HEK293T (cell line): Measurements from ENCODE around the gene PACC1.
A peak's percentile ranks its signal among the peaks of the same experiment; 100 is the strongest.

Experiments used
- CTCF ChIA-PET: fragments of 350-600 bp; formaldehyde crosslinking; extraction: SDS; loops from one replicate; lab custom pipeline; 2021; ENCODE audit warnings: antibody characterized with exemption, inconsistent platforms; lab: Yijun Ruan, JAX
- POLR2A ChIA-PET: fragments of 350-600 bp; formaldehyde crosslinking; extraction: SDS; loops from one replicate; lab custom pipeline; 2020; ENCODE audit warnings: antibody characterized with exemption, inconsistent platforms; lab: Yijun Ruan, JAX
- DNase-seq: peaks from one replicate; pipeline ENCODE4 v3.0.0; 2012; ENCODE audit warnings: mixed read lengths; ENCODE audit errors: extremely low spot score
- ARNT ChIP-seq: fragments of 450-650 bp; IDR thresholded peaks from 2 replicates; pipeline ENCODE4 v1.6.1; 2017; ENCODE audit warnings: mild to moderate bottlenecking
- BHLHE40 ChIP-seq: fragments of 450-650 bp; IDR thresholded peaks from 2 replicates; pipeline ENCODE4 v1.6.1; 2016; ENCODE audit warnings: mild to moderate bottlenecking, moderate library complexity, borderline replicate concordance
- CTBP1 ChIP-seq: fragments of 450-650 bp; IDR thresholded peaks from 2 replicates; pipeline ENCODE4 v1.6.1; 2016; ENCODE audit warnings: borderline replicate concordance
- ELF4 ChIP-seq: fragments of 450-650 bp; IDR thresholded peaks from 2 replicates; pipeline ENCODE4 v1.6.1; 2017; ENCODE audit warnings: antibody characterized with exemption
- FOXA1 ChIP-seq: fragments of 450-650 bp; IDR thresholded peaks from 2 replicates; pipeline ENCODE4 v1.6.1; 2016; ENCODE audit warnings: mild to moderate bottlenecking
- FOXK2 ChIP-seq: fragments of 450-650 bp; IDR thresholded peaks from 2 replicates; pipeline ENCODE4 v1.6.1; 2016; ENCODE audit warnings: mild to moderate bottlenecking
- FOXM1 ChIP-seq: fragments of 450-650 bp; IDR thresholded peaks from 2 replicates; pipeline ENCODE4 v1.6.1; 2017; ENCODE audit warnings: mild to moderate bottlenecking, borderline replicate concordance
- HDGF ChIP-seq: fragments of 450-650 bp; IDR thresholded peaks from 2 replicates; pipeline ENCODE4 v1.6.1; 2017; ENCODE audit warnings: antibody characterized with exemption, borderline replicate concordance
- L3MBTL2 ChIP-seq: fragments of 450-650 bp; conservative IDR thresholded peaks from 2 replicates; pipeline ENCODE4 v1.6.1; 2016; ENCODE audit warnings: mild to moderate bottlenecking
- LEF1 ChIP-seq: fragments of 450-650 bp; IDR thresholded peaks from 2 replicates; pipeline ENCODE4 v1.6.1; 2017; ENCODE audit warnings: mild to moderate bottlenecking, borderline replicate concordance
- NFRKB ChIP-seq: fragments of 450-650 bp; IDR thresholded peaks from 2 replicates; pipeline ENCODE4 v1.6.1; 2016; ENCODE audit warnings: mild to moderate bottlenecking, moderate library complexity
- SP1 ChIP-seq: fragments of 450-650 bp; IDR thresholded peaks from 2 replicates; pipeline ENCODE4 v1.6.1; 2017
- SUZ12 ChIP-seq: fragments of 450-650 bp; IDR thresholded peaks from 2 replicates; pipeline ENCODE4 v1.6.1; 2016; ENCODE audit warnings: mild to moderate bottlenecking
- TARDBP ChIP-seq: fragments of 450-650 bp; IDR thresholded peaks from 2 replicates; pipeline ENCODE4 v1.6.1; 2016
- ZNF384 ChIP-seq: fragments of 450-650 bp; IDR thresholded peaks from 2 replicates; pipeline ENCODE4 v1.6.1; 2016
- TF ChIP-seq, protein P1 (sequence below): fragments of 450-650 bp; IDR thresholded peaks from 2 replicates; pipeline ENCODE4 v1.6.1; 2016

The PACC1 gene

DNA sequence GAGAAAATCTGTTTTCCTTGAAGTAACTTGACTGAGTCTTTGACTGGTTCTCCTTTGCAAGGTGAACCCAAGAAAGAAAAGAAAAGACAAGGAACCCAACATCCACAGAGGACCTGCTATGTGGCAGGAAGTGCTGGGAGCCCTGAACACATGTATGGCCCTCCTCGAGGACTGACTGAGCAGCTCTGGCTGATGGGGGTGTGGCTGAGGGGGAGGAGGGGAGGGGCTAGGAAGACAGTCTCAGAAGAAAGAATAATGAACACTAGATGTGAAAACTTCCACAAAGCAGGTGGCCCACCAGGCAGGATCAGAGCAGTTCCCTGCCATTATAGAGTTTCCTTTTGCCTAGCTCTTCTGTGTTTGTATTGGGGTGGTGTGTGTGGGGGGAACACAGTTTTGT, 44.1 kb upstream of the PACC1 start:
- CTCF ChIA-PET: no interaction called here
- TF ChIP-seq ZNF384 (no peak), L3MBTL2 (peak; percentile 33; the same call in 1 of the 2 replicates)
- POLR2A ChIA-PET: no interaction called here

GRCh38 chr1:212457740-212458338, 43.2 kb upstream of the PACC1 start:
- ChIA-PET CTCF (interaction anchor here (0.5 to 1.5 kb wide), 12 partner anchors 9 to 777 kb away, joined by 3 to 6 read pairs (median 4); no protein-coding TSS in a partner anchor), POLR2A (no interaction called here)
- no peak for TF ChIP-seq FOXM1
- no peak for TF ChIP-seq TARDBP
- TF ChIP-seq FOXA1: no peak
- no peak for TF ChIP-seq HDGF
- no peak for TF ChIP-seq SP1
- no peak for TF ChIP-seq NFRKB
- TF ChIP-seq BHLHE40: no peak
- no peak for TF ChIP-seq ELF4
- TF ChIP-seq FOXK2: no peak
- no peak for TF ChIP-seq LEF1
- no peak for TF ChIP-seq SUZ12
- no peak; the same call in 1 of the 2 replicates for TF ChIP-seq ARNT
- no peak for TF ChIP-seq ZNF384
- TF ChIP-seq L3MBTL2: no peak
- DNase-seq: peak; percentile 69

More for the DNA sequence above, 44.1 kb upstream of the PACC1 start:
- no peak for DNase-seq

DNA sequence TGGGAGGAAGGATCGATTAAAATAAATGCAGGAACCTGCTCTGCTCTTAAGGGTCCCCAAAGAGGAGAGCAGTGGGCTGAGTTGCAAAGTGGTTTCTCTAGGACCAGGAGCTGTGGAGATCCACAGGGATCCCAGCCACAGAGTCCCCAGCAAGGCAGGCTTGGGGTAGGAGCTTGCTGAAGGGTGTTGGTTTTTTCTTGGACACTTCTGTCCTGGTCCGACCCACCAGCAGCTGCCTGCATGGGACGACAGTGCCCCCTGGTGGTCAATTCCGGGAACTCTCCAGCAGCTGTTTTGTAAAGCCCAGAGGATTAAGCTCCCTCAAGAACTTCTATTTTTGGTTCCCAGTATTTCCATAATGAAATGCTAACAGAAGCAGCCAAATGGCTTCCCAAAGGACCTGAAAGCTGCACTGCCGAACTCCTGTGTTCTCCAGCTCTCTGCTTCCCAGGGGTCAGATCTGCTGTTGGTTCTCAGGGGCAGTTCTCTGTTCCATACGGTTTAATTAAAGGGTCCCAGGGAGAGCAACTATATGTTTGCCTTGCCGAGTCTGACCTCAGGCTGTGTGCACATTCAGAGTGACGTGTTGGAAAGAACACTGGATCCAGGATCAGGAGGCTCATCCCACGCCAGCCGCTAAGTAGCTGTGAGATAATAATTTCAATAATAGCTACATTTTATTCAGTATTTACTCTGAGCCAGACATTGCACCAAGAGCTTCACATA, 41.3 kb upstream of the PACC1 start:
- DNase-seq: peak; percentile 96
- CTCF ChIA-PET: interaction anchor here (0.6 to 2.5 kb wide), 44 partner anchors 8 to 781 kb away, joined by 3 to 16 read pairs (median 4); partner anchors contain the start of genes ATF3, DTL, INTS7 and NEK2
- POLR2A ChIA-PET: interaction anchor here (0.6 to 1.0 kb wide), 3 partner anchors 25 to 421 kb away, joined by 3 read pairs; partner anchors contain the start of genes DTL and INTS7
- TF ChIP-seq L3MBTL2 (no peak), SUZ12 (no peak), CTBP1 (no peak), FOXA1 (no peak), SP1 (no peak), TARDBP (no peak), ARNT (no peak), LEF1 (no peak), BHLHE40 (no peak), FOXM1 (no peak), ZNF384 (no peak), NFRKB (no peak), FOXK2 (no peak), HDGF (no peak), ELF4 (no peak)
- TF ChIP-seq, protein P1, sequence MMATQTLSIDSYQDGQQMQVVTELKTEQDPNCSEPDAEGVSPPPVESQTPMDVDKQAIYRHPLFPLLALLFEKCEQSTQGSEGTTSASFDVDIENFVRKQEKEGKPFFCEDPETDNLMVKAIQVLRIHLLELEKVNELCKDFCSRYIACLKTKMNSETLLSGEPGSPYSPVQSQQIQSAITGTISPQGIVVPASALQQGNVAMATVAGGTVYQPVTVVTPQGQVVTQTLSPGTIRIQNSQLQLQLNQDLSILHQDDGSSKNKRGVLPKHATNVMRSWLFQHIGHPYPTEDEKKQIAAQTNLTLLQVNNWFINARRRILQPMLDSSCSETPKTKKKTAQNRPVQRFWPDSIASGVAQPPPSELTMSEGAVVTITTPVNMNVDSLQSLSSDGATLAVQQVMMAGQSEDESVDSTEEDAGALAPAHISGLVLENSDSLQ: no peak

DNA sequence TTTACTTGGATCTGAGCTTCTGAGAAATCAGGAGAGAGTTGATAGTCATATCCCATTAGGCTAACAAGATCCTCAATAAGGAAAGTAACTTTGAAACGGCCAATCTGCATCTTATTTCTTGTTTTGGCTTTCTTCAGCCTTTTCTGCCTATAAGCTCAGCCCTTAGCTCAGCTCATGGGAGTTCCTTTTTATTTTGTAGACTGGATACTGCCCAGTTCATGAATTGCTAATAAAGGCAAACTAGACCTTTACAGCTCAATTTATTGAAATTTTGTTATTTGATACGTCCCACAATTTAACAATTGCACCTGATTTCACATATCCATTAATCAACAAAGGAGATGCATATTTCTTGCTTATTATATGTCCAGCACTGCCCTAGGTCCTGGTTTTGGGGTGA, 40.7 kb upstream of the PACC1 start:
- TF ChIP-seq TARDBP (no peak), CTBP1 (no peak), ARNT (no peak), ELF4 (no peak), FOXM1 (no peak), SUZ12 (no peak)
- TF ChIP-seq, protein P1: no peak
- ChIA-PET CTCF (interaction anchor here (0.7 to 2.5 kb wide), 36 partner anchors 9 to 775 kb away, joined by 3 to 16 read pairs (median 4); partner anchors contain the start of genes ATF3, NENF and NSL1), POLR2A (interaction anchor here (0.6 to 1.0 kb wide), 3 partner anchors 25 to 420 kb away, joined by 3 read pairs; partner anchors contain the start of genes DTL and INTS7)
- no peak for DNase-seq

- TF ChIP-seq BHLHE40 (no peak), ARNT (no peak), SP1 (no peak), LEF1 (no peak), FOXA1 (no peak), ELF4 (no peak), TARDBP (no peak), HDGF (no peak), NFRKB (no peak), FOXM1 (no peak), SUZ12 (no peak), ZNF384 (no peak), FOXK2 (no peak), CTBP1 (no peak), L3MBTL2 (no peak)
- TF ChIP-seq, protein P1: no peak
- no peak for DNase-seq
- ChIA-PET POLR2A (no interaction called here), CTCF (interaction anchor here (1.1 to 2.1 kb wide), 6 partner anchors 10 to 774 kb away, joined by 3 to 16 read pairs (median 10); no protein-coding TSS in a partner anchor)
These were observed 40.1 kb upstream of the PACC1 start for GRCh38 chr1:212454741-212455140.
